GM04504 (cell line): ENCODE data around the gene HPSE2.

Experiments used
- DNase-seq: peaks from one replicate; pipeline ENCODE4 v3.0.0-alpha.2; 2012; ENCODE audit warnings: low read depth

Gene HPSE2

DNA sequence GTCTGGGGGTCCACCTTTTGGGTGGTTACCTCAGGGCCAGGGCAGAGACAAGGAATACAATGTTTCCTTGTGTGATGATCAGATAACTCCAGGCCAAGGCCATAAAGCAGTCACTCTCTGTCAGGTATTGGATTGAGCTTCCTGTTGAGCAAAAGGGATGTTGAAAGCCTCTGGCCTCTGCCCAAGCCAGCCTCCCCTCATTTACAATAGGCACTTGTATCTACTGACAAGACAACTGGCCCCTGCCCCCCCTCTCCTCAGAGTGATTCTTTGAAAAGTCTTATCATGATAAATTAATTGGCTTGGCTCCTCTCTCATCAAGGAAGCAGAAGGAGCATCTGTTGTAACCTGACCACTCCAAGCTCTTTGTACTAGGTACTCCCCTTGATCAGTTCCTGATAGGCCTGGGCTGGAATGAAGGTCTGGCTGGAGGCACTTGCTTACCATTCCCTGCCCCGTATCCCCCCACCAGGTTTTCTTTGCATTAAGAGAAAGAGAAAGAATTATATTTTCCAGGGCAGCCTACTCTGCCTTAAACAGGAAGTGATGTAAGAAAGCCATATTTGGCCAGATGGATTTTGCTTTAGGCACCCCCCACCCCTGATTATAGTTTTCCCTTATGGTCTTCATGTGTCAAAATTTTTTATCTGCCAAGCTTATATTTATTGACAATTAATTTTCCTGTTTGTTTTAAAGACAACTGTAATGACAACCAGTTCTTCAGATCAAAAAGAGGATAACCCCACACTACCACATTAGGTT lies 746.8 kb downstream of the HPSE2 start:
- DNase-seq, result no peak

DNA sequence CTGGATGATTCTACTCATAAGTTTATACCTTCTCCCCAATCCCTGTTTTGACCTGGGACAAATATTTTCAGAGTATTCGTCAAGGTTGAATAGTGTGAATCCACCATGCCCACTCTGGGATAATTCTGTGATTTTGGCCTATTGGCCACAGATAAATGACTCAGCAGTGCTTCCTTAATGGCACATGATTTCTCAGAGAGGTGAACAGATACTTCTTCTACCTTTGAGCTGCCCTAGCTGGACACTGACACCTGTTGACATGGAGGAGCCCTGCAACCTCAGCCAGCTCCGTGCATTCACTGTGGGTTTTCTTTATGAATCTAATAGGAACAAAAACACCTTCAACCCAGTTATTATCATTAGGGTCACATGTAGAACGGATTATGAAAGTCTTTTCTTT lies 748.0 kb downstream of the HPSE2 start:
- DNase-seq, result no peak

DNA sequence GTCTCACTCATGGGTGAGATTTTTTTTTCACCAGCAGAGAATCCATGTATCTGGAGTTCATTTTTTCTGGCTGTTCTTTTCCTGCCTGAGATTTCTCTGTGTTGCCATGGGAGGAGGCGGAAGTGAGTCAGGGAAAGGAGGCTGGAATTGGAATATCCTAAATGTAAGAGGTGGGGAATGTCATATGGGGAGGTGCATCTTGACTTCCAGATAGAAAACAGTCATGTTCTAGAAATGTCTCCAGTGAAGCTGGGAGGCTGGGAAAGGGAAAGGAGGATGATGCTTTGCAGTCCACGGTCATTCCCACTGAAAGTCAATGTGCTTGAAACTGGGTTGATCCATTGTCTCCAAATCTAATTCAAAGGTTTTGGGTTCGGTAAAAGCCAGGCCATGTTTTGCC lies 749.2 kb downstream of the HPSE2 start:
- peak; percentile 62 for DNase-seq

DNA sequence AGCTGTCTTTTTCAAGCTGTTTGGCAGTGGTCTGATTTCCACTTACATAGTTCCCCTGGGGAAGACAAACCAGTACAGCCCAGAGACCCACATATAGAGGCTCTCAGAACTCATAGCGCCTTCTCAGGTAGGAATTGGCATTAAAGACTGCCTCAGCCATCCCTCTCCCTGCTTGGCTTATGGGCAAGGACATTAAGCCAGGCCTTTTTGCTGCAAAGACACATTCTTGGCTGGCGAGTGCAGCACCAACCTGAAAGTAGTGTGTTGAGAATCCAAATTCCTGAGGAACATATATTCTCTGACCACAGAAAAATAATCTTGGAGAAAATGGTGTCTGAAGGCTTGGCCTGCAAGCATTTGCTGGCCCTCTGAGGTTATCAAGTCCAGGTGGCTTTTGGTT lies 749.7 kb downstream of the HPSE2 start:
- DNase-seq, result no peak

DNA sequence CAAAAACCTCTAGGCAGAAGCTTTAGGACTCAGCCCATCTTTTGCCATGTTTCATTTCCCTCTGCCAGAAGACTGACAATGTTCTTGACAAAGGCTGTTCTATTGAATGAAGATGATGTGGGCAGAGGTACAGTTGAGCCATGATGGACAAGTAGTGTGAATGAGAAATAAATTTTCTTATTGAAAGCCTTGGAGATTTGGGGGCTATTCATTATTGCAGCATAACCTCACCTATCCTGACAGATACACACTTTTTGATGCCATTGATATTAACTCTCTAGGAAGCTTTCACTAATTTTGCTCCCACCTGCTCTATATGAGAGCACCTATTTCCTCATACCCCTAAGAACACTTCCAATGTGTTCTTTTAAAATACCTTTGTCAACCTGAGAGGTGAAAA lies 752.0 kb downstream of the HPSE2 start:
- DNase-seq, result no peak

DNA sequence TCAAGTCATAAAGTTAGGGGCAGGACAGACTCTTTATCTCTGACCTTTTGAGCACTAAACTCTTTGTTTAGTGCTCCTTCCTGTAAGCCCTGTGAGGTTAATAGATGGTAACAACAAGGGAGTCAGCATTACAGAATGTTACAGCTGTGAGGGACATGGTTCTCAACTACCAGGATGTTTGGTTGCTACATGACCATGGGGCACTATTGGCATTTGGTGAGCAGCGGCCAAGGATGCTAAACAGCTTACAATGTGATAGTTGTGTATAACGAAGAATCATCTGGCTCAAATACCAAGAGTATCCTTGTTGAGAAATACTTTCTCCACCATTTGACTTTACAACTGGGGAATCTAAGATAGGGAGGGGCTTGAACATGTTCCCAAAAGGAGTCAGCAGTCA lies 753.6 kb downstream of the HPSE2 start:
- no peak for DNase-seq

DNA sequence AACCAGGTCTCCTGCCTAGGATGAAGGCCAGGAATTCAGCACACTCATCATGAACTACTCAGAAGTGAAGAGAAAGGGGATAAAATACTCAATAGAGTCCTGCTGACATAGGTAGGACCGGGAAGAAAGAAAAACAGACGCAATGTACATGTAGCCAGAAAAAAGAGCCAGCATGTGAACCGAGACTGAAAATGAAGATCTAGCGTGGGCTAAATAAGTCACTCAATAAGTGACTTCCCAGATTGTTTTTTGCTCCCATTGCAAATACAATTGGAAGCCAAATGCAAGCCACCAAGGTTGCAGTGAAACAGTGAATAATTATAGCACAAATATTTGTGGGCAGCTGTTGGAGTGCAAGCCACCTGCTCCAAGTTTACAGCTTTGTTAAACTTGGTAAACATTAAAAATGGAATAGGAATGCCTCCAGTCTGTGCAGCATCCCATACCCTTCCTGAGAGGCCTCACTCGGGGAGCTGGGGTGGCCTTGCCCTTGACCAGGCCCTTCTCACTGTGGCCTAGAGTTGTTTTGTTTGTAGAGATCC lies 754.2 kb downstream of the HPSE2 start:
- no peak for DNase-seq

DNA sequence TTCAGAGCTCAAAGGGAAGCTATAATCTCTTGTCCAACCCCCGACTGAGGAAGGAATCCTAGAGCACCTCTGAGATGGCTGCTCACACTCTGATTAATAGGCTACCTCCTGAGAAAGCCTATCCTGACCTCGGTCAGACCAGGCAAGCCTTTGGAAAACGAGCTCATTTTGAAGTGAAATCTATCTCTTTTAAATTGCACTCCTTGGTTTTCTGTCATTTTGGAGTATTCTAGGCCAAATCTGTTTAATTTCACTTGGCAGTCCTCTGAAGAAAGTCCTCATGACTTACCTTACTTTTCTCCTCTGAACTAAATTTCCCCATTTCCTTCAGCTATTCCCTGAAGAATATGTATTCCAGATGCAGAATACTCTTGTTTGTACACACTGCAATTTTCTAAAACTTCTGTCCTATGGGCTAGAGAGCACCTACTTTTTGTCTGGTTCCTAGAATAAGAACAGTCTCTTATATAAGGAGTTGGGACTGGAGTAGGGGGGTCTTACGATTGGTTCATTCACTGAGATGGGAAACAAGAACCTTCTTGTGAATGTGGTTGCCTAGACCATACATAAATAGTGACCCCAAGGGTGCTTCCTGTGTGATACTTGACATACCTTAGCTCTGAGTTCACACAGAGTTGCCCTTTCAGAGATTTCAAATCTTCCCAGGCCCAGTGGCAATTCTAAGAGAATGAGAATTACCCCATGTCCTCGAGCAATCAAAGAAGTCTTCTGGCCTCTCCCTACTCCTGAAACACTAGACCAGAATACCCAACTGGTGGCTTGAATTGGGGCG lies 757.0 kb downstream of the HPSE2 start:
- no peak for DNase-seq

DNA sequence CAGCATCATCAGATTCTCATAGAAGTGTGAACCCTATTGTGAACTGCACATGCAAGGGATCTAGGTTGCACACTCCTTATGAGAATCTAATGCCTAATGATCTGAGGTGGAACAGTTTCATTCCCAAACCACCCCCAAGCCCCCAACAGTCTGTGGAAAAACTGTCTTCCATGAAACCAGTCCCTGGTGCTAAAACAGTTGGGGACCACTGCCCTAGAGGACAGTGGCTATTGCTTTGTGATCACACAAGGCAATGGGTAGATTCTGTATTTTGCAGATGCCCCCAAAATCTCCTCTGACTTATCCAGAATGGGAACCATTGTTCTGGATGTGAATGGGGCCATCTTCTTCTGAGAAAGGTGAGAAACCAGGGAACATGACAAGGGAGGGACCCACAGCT lies 757.8 kb downstream of the HPSE2 start:
- no peak for DNase-seq

DNA sequence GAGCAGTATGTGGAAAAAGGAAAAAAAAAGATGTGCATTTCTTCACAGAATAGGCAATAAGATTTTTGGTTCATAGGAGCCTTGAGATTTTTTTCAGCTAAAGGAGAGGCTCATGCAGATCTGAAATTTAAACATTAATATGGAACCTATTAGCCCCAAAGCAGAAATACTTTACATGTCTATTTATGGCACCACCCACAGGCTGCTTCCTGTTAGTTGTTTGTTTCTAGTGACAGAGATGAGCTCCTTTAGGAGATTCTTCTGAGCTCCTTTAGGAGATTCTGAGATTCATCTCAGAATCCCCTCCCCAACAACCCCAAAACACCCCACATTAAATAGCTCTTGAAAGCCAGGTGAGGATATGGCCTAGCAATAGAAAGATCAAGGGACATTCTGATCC lies 761.0 kb downstream of the HPSE2 start:
- no peak for DNase-seq

DNA sequence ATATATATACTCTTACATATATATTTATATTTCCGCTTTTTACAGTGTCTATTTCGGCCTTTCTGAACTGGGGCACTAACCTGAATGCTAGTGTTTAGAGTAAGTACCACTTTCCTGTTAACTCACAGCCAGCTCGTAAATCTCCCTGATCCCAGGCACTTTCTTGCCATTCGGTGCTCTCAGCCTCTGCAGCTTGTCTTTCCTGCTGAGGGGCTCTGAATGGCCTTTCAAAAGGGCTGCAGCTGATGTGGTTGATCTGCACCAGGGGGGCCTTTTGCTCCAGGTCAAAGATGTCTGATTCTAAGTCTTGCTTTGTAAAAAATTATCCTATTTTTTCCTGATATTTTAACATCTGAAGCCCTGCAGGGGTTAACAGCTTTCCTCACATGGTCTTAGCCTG lies 763.5 kb downstream of the HPSE2 start:
- DNase-seq, result no peak

DNA sequence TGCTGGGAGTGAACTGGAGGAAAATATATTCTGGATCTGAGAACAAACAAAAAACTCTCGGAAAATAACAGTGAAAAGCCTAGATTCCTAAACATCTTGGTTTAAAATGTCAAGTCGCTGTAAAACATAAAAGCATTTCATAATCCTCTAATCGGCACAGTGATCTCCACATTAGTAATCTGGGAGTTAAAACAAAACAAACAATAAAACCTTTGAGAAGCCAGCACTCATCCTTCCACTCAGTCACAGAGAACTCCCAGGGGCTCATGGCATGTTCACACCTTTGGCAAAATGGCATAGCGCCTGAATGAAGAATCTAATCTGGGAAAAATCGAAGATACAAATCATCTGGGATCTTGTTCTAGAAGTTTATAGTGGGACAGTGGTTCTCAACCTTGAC lies 764.8 kb downstream of the HPSE2 start:
- DNase-seq, result no peak

DNA sequence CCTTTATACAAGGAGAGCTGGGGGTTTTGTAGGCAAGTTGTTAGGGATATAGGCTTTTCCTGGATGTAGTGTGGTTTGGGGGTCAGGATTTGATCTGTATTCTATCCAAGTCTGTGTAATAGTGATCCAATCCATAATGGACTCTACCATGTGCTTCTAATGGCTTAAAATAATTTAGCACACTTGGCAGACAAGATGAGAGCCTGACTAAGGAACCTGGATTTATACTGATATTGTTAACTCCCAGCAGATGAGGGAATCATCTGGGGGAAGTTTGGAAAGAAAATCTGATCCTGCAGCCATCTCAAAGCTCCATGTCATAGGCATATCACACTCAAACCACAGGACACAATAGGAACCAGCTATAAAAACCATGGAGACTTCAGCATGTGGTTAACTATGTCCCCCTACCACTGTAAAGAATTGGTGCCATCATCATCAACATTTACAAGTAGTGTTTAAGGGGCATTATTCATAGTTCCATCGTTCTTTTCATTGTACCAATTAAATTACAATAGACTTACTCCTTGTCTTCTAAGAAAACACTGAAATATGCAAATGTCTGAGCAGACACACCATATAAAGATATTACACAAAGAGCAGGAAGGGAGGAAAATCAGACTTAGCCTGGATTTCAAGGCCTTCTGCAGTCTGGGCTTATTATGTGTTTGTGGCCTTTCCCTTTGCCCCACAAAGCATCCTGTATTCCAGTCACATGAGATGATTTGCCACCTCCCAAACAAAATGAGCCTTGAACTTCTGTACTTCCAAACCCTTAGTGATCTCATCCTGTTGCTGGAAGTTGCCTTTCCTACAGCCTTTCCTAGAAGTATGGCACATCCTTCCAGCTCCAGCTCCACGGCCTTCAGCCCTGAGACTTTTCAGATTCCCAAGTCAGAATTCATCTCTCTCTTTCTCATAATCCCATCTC lies 766.4 kb downstream of the HPSE2 start:
- no peak for DNase-seq

DNA sequence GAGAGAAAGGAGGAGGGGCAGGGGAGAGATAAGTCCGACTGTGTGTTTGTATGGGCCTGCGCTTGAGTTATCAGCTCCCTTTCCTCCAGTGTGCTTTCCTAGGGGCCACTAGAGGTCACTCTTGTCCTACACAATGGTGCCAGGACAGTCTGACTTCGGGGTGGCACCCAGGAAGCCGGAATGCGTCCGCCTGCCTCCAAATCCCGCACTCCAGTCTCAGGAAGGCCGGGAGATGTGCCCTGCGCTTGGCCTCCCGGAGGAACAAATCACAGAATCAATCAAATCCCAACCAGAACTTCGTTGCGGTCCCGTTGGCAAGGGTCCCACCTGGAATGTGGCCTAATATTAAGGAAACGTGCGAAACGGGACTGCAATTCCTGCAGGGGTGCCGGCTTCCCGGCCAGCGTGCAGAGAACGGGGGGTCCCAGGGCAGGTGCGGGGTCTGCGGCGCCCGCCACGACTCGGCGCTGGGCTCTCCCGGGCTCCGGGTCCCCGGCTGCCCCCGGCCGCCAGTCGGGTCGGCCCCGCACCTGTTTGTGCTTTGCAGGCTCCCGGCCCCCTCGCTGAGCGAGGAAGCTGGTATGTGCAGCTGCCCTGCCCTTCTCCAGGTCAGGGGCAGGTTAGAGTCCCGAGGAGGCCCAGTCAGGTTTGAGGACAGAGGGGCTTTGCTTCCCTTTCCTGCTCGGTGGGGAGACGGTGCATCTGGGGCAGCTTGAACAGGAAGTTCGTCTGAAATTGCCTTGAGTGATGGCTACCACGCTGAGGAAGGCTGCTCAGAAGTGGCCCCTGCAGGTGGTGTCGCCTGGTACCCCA lies 767.9 kb downstream of the HPSE2 start:
- peak; percentile 69 for DNase-seq

DNA sequence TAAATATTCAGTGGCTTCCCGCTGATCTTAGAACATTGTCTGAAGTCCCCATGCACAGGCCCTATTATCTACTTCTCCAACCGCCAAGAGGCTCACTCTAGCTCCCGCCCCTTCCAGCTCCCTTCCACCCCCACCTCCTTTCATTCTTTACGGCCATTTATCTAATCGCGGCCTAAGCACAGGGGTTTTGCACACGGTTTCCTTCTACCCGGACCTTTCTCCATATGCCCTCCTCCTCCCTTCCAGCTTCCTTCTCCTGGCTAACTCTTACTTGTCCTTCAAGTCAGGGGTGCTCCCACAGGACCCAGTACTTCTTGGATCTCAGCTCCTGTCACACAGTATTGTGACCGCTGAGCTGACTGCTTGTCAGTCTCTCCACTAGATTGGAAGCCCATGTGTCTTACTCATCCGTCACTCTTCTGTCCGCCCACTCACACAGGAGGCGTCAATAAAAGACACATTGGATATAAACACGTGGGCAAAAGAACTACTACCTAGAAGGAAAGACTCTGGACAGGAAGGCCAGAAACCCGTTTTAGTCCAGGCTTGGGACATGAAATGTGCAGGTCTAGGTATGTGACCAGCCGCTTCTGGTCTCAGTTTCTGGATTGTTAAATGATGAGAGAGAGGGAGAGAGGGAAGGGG lies 768.7 kb downstream of the HPSE2 start:
- no peak for DNase-seq

DNA sequence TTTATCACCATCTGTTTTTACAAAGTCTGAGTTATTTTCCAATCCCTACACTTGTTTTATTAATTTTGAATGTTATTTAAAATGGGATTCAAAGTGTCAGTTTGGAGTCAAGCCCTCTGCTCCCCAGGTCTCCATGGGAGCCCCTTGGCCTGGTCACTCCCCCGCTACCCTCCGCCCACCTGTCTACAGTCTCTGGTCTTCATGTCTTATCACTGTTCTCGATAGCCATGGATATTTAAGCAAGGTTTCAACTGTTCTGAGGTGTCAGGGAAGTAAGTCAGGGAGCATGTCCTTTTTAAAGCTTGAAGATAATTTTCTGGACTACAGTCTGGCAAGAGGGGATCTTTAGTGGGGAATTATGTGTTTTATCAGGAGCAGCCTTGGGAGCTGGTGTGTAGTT lies 769.8 kb downstream of the HPSE2 start:
- DNase-seq, result no peak

DNA sequence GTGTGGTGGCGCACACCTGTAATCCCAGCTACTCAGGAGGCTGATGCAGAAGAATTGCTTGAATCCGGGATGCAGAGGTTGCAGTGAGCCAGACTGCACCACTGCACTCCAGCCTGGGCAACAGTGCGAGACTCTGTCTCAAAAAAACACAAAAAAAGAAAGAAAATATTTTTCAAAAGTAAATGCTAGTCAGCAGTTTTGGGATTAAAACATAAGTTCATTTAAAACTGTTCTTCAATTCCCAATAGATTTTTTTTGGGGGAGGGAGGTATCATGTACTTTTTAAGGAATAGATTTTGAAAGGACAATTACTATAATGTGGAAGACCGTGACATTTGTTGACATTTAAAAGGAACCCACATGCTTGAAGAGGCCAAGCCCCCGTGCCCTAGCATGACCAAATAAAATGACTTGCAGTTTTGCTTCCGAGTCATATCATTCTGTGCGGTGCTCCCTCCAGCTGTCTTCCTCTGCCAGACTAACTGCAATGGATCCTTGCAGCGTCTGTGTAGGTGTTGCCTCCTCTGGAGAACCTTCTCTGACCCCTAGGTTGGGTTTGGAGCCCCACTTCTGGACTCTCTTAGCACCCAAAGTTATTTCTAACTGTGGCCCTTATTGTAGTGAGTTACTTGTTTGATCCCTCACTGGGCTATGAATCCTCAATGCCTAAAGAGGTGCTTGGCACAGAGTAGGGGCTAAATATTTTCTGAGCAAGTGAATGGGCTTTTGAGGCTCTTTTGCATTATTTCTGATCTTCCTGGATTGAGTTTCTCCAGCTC lies 771.5 kb downstream of the HPSE2 start:
- no peak for DNase-seq

DNA sequence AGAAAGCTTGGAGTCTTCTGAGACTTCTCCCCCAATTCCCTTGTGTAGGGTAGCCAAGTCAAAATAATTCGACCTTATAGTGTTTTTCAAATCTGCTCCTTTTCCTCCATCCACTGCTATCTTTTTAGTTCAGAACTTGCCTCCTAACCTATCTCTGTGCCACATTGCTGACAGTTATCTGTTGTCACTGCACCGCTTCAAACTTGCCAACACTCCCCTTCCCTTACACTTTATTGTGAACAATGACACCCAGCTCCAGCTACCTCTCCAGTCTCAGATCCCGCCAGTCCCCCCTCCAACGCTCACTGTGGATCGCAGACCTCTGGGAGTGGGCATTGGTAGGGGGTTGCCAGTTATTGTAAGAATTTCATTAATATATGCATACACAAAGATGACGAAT lies 772.6 kb downstream of the HPSE2 start:
- no peak for DNase-seq

DNA sequence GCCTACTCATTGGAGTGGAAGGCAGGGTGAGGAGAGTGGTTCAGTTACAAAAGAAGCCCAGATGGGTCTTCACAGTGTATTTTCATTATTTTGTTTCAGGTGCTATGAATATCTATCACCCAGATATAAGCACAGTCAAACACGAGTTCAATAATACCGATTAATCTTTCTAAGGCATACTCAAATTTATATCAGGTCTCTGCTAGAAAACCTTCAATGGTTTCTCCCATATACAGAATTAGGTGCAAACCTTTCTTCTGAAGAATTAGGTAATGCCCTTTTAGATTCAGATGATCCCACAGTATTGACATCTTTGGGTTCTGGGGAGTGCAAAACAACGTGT lies 774.2 kb downstream of the HPSE2 start:
- DNase-seq, result no peak

DNA sequence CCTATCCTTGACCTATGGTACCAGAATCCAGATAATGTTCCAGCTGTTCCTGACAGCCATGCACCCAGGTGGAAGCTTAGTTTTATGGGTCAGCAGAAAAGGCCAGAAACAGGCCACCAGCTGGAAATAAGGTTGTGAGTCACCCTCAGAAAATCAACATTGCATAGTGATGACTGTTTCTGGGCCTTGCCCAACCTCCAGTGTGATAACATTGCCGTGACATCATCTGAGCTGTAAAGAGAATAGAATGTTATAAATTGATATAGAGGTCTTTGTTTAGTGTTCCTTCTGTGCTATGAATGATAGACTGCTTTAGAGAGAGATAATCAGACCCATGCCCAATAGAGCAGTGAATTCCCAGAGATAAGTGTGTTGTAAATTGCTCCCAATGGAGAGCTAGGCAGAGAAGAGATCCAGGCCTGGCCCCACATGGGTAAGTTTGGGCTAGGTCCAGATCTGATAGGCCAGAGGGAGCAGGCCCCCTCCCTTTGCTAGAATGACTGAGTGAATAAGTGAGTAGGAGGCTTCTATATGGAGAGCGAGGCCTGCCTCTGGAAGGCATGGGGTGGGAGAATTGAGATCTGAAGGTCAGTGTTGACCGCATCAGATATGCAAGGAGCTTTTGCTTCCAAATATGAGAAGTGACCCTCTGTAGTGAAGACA lies 774.7 kb downstream of the HPSE2 start:
- DNase-seq, result peak; percentile 76
